Tibial artery (tissue), 4 donors: Measurements from ENCODE around the gene MAB21L4.
A peak's percentile ranks its signal among the peaks of the same experiment; 100 is the strongest.

Experiments
- DNase-seq, 2 donors: peaks; one replicate each; pipeline ENCODE4 v3.0.0-alpha.2; 2019
- H3K27ac ChIP-seq, 2 donors: fragments of 200-600 bp; sonication (generic) in 1 of 2; 1 replicate in 1 of 2; 2 replicates in 1 of 2; pipeline ENCODE4 v1.5.1; 2018 to 2019; ENCODE audit warnings: mild to moderate bottlenecking in 1 of 2
- H3K27me3 ChIP-seq, 2 donors: fragments of 200-600 bp; sonication (generic) in 1 of 2; one replicate each; pipeline versions ENCODE4 v1.5.1 to v1.6.0; 2016 to 2019
- H3K36me3 ChIP-seq, 3 donors: fragments of 200-600 bp; sonication (generic) in 2 of 3; one replicate each; pipeline ENCODE4 v1.5.1; 2016 to 2019; ENCODE audit warnings: mild to moderate bottlenecking in 2 of 3
- H3K4me1 ChIP-seq, 4 donors: fragments of 200-600 bp; sonication (generic) in 2 of 4; 1 replicate in 3 of 4; 2 replicates in 1 of 4; pipeline ENCODE4 v1.5.1; 2016 to 2019
- H3K4me3 ChIP-seq, 2 donors: fragments of 200-600 bp; sonication (generic) in 1 of 2; 1 replicate in 1 of 2; 2 replicates in 1 of 2; pipeline ENCODE4 v1.5.1; 2018 to 2019; ENCODE audit warnings: mild to moderate bottlenecking in 2 of 2
- H3K9me3 ChIP-seq, 3 donors: fragments of 200-600 bp; sonication (generic) in 1 of 3; one replicate each; pipeline ENCODE4 v1.5.1; 2016 to 2019
- CTCF ChIP-seq, 2 experiments: fragments of 200-600 bp in 1 of 2; fragments of 450-650 bp in 1 of 2; IDR thresholded peaks; one replicate each; pipeline ENCODE4 v1.5.1; 2017 to 2019; ENCODE audit warnings: antibody characterized with exemption in 2 of 2, mild to moderate bottlenecking in 1 of 2, moderate library complexity in 1 of 2
- intact Hi-C: fragments of 100-400 bp; cut with DNase I; formaldehyde crosslinking; loops from one replicate; pipeline ENCODE4 v1.15.0; 2023; ENCODE audit warnings: low total_unique reads

MAB21L4 gene

GRCh38 chr2:240855670-240856069 is 40.3 kb downstream of the MAB21L4 start:
- TF ChIP-seq CTCF (IDR thresholded peaks at IDR 0.05) = no peak
- no peaks in the 10 kb centered on the region for H3K36me3 ChIP-seq

GRCh38 chr2:240852671-240853314 is 43.2 kb downstream of the MAB21L4 start:
- Histone ChIP-seq H3K27me3 (peaks cover 0 to 44% of the 10 kb centered on the region in 2 donors), H3K4me1 (no peaks in the 10 kb centered on the region), H3K9me3 (no peaks in the 10 kb centered on the region), H3K36me3 (no peaks in the 10 kb centered on the region), H3K27ac (no peak overlapping the region), H3K4me3 (no peak overlapping the region)
- no peak for TF ChIP-seq CTCF (IDR thresholded peaks at IDR 0.05)
- DNase-seq = no peak
- intact Hi-C loops = loop anchor here (5.0 kb wide), 1 partner anchor 1025 kb away; no protein-coding TSS in a partner anchor

More at GRCh38 chr2:240855670-240856069, 40.3 kb downstream of the MAB21L4 start:
- intact Hi-C loops = no loop called here
- Histone ChIP-seq H3K27ac (no peak overlapping the region), H3K4me3 (no peak overlapping the region), H3K27me3 (peaks cover 0 to 34% of the 10 kb centered on the region in 2 donors), H3K9me3 (no peaks in the 10 kb centered on the region), H3K4me1 (no peaks in the 10 kb centered on the region)
- DNase-seq = no peak

- H3K4me1 ChIP-seq = no peaks in the 10 kb centered on the region
- TF ChIP-seq CTCF (IDR thresholded peaks at IDR 0.05) = peak; percentile 90 to 95
- no peaks in the 10 kb centered on the region for H3K9me3 ChIP-seq
- H3K4me3 ChIP-seq = no peak overlapping the region
- H3K27ac ChIP-seq = no peak overlapping the region
- no peaks in the 10 kb centered on the region for H3K36me3 ChIP-seq
- intact Hi-C loops = loop anchor here (5.0 kb wide), 1 partner anchor 1026 kb away; no protein-coding TSS in a partner anchor
- H3K27me3 ChIP-seq = peaks cover 0 to 32% of the 10 kb centered on the region in 2 donors
- peak; percentile 84 to 86 for DNase-seq
Measured at GRCh38 chr2:240851078-240851991, 44.6 kb downstream of the MAB21L4 start.

GRCh38 chr2:240850756-240851077 is 45.2 kb downstream of the MAB21L4 start:
- Histone ChIP-seq H3K4me1 (no peaks in the 10 kb centered on the region), H3K27ac (no peak overlapping the region), H3K36me3 (no peaks in the 10 kb centered on the region), H3K9me3 (no peaks in the 10 kb centered on the region), H3K27me3 (peaks cover 0 to 28% of the 10 kb centered on the region in 2 donors), H3K4me3 (no peak overlapping the region)
- no peak for DNase-seq
- TF ChIP-seq CTCF (IDR thresholded peaks at IDR 0.05) = no peak
- intact Hi-C loops = loop anchor here (5.0 kb wide), 1 partner anchor 1027 kb away; no protein-coding TSS in a partner anchor

GRCh38 chr2:240850026-240850425 is 45.9 kb downstream of the MAB21L4 start:
- Histone ChIP-seq H3K27me3 (peaks cover 0 to 28% of the 10 kb centered on the region in 2 donors), H3K4me1 (no peaks in the 10 kb centered on the region), H3K27ac (no peak overlapping the region), H3K9me3 (no peaks in the 10 kb centered on the region), H3K4me3 (no peak overlapping the region), H3K36me3 (no peaks in the 10 kb centered on the region)
- no peak for TF ChIP-seq CTCF (IDR thresholded peaks at IDR 0.05)
- no peak for DNase-seq
- intact Hi-C loops = loop anchor here (5.0 kb wide), 1 partner anchor 1027 kb away; no protein-coding TSS in a partner anchor
